GM19351 (cell line): ENCODE data around the gene GPAM.
"Not testable (repeated sequence)": the region's sequence is repeated elsewhere in the genome, so short reads cannot be mapped to it uniquely, and the experiment has no call there.

Source experiments
- ATAC-seq: cut with Tn5 transposase; IDR thresholded peaks from one replicate; pipeline ENCODE4 v1.9.1; 2021; ENCODE audit warnings: mild to moderate bottlenecking, moderate library complexity; ENCODE audit not compliant: unreplicated experiment

GPAM gene, protein sequence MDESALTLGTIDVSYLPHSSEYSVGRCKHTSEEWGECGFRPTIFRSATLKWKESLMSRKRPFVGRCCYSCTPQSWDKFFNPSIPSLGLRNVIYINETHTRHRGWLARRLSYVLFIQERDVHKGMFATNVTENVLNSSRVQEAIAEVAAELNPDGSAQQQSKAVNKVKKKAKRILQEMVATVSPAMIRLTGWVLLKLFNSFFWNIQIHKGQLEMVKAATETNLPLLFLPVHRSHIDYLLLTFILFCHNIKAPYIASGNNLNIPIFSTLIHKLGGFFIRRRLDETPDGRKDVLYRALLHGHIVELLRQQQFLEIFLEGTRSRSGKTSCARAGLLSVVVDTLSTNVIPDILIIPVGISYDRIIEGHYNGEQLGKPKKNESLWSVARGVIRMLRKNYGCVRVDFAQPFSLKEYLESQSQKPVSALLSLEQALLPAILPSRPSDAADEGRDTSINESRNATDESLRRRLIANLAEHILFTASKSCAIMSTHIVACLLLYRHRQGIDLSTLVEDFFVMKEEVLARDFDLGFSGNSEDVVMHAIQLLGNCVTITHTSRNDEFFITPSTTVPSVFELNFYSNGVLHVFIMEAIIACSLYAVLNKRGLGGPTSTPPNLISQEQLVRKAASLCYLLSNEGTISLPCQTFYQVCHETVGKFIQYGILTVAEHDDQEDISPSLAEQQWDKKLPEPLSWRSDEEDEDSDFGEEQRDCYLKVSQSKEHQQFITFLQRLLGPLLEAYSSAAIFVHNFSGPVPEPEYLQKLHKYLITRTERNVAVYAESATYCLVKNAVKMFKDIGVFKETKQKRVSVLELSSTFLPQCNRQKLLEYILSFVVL

DNA sequence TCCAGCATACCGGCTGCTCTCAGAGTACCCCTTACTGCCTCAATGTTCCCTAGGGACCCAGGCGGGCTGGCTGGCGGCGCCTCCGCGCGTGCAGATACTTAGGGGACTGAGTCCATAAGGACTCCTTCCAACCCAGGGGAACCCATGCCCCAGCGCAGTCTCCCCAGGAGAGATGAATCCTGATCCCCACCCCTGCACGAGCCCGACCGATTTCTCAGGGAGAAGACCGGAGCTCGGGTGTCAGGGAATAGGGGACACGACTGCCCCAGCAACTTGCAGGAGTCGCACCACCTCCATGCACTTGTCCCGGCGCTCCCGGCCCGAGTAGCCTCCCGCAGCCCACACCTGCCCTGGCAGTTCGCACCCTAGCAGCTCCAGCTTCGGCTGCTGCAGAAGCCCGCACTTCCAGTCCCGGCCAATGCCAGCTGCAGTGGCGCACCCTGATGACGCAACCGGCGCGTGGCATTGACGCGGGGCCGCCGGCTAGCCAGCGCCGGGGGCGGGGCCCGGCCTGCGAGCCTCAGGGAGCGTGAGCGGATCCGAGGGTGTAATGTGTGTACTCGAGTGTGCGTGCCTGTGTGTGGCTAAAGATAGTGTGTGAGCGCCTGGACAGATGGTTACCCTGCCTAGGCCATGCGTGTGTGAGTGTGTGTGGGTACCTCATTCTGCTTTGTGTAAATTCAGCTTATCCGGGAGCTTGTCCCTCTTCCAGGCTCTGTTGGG, at the start of gene GPAM:
GPAM (minus strand) TSS at position 437 of the 723 bp plus-strand sequence. CDS start 1,981 bp downstream, outside the sequence.
- peak; percentile 93 for ATAC-seq

DNA sequence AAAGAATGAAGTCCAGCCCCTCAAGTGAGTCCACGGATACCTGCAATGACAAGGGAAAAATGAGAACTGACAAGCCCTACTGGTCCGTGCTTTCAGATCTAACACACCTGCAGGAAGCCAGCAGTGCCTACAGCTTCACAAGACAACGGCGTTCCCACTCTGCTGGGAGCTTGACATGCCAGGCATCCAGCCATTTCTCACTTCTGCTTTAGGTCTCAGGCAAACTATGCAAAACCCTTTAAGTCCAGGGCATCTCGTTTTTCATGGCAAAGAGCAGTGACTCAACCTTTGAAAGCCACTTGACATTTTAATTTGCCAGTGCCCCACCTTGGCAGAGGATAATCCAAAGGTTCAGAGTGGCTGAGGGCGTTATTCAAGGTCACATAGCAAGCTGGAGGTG, 49.1 kb upstream of the GPAM start:
- no peak for ATAC-seq

GRCh38 chr10:112231602-112232400, 48.2 kb upstream of the GPAM start:
- ATAC-seq: no peak

GRCh38 chr10:112230325-112230988, 46.9 kb upstream of the GPAM start:
- ATAC-seq: no peak

DNA sequence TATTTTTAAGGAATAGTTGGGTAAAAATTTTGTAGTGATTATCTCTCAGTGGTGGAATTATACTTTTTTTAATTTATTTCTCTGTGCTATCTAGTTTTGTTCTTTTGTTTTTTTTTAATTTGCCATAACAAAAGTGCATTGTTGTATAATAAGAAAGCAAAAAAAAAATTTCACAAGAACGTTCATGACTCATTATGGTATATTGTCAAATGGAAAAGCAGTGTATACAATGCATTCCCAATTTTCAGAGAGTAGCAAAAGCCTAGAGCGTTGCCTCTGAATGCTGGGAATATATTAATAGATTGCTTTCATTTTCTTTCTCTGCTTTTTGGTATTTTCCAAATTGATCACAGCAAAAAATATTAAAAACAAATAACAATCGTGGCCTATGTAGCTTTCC, 46.3 kb upstream of the GPAM start:
- ATAC-seq: no peak

GRCh38 chr10:112229096-112229495, 45.5 kb upstream of the GPAM start:
- no peak for ATAC-seq

DNA sequence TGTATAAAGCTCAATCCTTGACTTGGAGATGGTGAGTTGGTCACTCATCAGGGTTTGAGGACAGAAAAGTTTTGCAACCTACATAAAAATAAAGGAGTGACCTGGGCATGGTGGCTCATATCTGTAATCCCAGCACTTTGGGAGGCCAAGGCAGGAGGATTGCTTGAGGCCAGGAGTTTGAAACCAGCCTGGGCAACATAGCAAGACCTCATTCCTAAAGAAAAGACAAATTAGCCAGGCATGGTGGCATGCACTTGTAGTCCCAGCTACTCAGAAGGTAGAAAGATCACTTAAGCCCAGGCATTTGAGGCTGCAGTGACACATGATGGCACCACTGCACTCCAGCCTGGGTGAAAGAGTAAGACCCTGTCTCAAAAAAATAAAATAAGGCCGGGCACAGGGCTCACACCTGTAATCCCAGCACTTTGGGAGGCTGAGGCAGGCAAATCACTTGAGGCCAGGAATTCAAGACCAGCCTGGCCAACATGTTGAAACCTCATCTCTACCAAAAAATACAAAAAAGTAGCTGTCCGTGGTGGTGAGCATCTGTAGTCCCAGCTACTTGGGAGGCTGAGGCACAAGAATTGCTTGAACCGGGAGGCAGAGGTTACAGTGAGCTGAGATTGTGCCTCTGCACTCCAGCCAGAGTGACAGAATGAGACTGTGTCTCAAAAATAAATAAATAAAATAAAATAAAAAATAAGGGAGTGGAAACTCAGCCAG, 45.0 kb upstream of the GPAM start:
- ATAC-seq: not testable (repeated sequence)

DNA sequence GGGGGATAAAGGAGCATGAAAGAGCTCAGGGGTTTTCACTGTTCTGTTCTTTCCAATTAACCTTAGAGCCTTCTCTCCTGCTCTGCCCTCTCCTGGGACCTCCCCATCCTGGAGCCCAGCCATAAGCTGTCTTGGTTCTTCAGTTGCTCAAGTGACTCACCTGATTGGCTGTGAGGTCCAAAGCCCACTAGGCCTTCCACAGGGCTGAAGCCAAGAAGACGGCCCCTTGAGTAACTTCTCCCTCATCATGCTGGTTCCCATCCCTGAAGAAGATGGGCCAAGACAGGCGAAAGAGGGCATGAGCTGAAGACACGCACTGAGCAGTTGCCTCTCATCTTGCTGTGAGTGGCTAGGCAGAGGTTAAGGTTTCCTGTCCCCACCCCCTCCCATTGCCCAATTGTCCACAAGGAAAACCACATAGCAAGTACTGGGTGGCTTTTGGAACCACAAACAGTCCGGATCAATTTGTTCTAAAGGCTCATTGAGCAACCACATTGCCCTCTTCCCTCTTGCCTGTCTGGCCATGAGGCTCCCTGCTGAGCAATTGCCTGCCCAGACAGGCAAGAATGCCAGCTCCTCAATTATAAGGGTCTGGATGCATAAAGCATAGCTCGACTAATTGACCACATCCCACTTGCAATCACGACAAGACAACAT, 43.9 kb upstream of the GPAM start:
- no peak for ATAC-seq

DNA sequence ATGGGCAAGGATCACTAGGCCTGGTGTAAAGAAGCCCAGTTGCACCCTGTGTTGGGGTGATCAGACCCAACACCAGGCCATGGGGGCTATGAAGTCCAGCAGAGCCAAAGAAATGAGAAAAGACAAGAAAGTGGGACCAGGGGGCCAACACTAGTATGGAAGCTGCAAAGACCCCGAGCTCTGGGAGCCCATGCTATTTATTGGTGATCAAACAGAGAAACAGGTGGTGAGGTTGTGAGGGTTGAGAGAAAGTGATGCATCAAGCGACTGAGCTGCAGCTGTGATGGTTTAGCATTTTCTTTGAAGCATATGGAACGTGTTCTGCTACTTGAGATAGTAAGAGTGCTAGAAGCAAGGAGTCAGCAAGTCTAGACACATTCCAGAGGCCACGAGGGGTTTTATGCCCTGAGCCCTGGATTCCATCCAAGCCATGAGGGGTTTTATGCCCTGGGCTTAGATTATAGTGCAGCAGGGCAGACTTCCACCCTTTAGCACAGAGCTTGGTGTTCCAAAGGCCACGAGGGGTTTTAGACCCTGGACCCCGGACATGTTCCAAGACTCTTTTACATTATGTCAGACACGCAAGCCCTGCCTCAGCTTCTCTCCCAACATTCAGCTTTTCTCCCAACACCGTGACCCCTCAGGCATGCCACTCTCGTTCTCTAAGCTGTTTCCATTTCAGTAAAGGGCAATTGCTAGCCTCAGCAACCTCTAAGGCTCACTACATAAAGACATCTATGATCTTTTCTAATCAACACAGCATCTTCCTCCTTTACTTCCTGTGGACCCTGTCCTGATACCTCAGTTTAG, 43.1 kb upstream of the GPAM start:
- ATAC-seq: no peak

- ATAC-seq: no peak
Measured at GRCh38 chr10:112225771-112226438, 42.3 kb upstream of the GPAM start.

- ATAC-seq: no peak
Measured at GRCh38 chr10:112224933-112225529, 41.5 kb upstream of the GPAM start.

GRCh38 chr10:112223725-112224124, 40.2 kb upstream of the GPAM start:
- ATAC-seq: no peak

GRCh38 chr10:112222799-112223198, 39.2 kb upstream of the GPAM start:
- ATAC-seq: no peak

DNA sequence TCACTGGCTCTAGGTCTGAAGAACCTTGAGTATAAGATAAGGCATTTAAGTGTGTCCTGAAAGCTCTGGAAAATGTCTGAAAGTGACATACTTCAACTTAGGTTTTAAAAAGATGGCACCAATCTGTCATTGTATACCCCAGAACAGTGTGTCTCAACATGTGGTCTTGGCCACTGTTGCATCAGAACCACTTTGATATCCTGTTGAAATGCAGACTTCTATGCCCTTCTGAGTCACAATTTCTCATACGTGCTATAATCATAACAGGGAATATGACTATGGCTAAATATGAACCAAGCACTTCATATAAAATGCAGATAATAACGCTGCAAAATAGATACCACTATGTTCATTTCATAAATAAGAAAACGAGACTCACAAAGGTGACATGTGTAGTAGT, 38.0 kb upstream of the GPAM start:
- ATAC-seq: no peak

- no peak for ATAC-seq
Measured at GRCh38 chr10:112218960-112219359, 35.4 kb upstream of the GPAM start.

- no peak for ATAC-seq
Measured at GRCh38 chr10:112218036-112218390, 34.4 kb upstream of the GPAM start.

GRCh38 chr10:112217386-112218035, 33.9 kb upstream of the GPAM start:
- no peak for ATAC-seq
